HG03095 (cell line): ENCODE measurements around the gene COBLL1.

Experiments used
- ATAC-seq: cut with Tn5 transposase; IDR thresholded peaks from one replicate; pipeline ENCODE4 v1.9.1; 2021; ENCODE audit warnings: moderate library complexity; ENCODE audit not compliant: unreplicated experiment

The COBLL1 gene

GRCh38 chr2:164824872-164825271 lies 16.8 kb downstream of the COBLL1 start:
- ATAC-seq, result no peak

DNA sequence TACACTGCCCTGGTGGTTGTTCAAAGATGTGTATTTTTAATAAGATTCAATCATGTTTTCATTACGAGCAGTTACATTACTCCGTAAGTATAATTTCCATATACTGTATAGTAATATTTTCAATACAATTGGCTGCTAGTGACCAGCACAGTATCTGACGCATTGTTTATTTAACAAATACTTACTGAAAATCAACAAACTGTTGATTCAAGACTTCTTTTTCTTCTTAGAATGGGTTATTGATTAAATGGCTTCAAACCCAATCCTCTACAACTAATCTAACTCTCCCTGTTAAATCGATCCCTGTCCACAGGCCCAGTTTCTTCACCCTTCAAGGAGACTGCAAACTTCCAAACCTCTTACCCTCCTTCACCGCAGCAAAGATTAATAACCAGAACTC lies 18.5 kb downstream of the COBLL1 start:
- ATAC-seq, result no peak

DNA sequence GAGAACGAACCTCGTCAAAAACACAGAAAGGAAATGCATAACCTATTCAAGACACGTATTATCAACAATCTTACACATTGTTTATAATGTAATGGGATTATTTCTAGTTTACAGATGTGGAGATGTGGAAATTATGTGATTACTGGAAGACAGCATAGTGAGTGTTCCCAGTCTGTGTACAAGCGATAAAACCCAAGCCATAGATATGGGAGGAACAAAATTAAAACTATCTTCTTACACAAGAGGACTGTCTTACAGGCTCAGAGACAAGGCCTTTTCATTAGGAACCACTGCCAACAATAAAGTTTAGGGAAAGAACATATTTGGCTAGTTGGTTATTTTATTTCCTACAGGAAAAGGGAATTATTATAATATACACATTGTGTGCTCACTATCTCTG lies 20.3 kb downstream of the COBLL1 start:
- no peak for ATAC-seq

- ATAC-seq, result no peak
Measured at GRCh38 chr2:164818149-164819136, 23.2 kb downstream of the COBLL1 start.

GRCh38 chr2:164816900-164817299 lies 24.7 kb downstream of the COBLL1 start:
- no peak for ATAC-seq

DNA sequence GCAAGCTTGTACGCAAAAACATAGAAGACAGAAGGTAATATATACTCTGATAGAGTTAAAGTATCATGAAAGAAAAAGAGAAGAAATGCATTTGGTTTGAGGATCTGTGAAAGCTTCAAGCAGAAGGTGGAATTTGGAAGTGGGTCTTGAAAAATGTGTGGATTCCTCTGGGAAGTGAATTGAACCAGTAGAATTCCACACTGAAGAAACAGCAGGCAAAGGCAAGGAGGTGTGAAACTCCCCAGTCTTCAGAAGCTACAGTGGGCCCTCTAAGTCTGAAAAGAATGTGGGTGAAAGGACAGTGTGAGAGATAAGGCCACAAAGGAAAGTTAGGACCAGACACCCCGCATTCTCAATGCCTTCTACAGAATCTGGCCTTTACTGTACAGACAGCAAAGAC lies 25.6 kb downstream of the COBLL1 start:
- ATAC-seq, result no peak

DNA sequence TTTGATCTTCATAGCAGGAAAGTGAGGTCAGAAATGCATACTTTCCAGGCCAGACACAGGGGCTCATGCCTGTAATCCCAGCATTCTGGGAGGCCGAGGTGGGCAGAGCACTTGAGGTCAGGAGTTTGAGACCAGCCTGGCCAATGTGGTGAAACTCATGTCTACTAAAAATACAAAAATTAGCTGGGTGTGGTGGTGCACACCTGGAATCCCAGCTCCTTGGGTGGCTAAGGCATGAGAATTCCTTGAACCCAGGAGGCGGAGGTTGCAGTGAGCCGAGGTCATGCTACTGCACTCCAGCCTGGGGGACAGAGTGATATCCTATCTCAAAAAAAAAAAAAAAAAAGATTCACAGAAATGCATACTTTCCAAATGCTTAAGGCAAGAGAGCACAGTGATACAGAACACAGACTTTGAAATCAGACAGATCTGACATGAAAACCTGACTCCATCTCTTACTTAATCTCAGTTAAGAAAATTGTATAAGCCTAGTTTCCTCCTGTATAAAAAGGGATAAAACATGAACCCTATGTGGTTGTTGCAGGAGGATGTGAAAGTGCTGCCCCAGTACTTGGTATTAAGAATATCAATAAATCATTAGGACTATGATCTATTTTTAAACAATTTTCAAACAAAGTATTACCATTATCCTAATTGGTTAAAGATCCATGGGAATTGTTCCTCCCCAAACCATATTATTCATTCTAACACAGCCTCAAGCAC lies 26.4 kb downstream of the COBLL1 start:
- ATAC-seq, result no peak

GRCh38 chr2:164813535-164813934 lies 28.1 kb downstream of the COBLL1 start:
- no peak for ATAC-seq

DNA sequence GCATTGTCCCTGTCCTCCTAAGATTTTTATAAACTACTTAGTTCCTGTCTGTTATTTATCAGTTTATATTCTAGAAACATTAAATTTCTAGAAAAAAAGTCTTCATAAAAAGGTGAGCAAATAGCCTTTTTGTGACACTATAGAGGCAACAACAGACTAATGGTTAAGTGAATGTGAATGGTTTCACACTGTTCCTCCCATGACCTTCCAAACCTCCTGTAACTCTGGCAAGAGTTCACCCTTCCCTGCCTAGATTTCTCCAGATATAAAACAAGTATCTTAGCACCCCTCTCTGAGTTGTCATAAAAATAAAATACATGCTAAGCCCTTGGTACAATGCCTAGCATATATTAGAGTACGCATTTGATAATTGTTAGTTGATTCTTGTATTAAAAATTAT lies 29.2 kb downstream of the COBLL1 start:
- ATAC-seq, result no peak

DNA sequence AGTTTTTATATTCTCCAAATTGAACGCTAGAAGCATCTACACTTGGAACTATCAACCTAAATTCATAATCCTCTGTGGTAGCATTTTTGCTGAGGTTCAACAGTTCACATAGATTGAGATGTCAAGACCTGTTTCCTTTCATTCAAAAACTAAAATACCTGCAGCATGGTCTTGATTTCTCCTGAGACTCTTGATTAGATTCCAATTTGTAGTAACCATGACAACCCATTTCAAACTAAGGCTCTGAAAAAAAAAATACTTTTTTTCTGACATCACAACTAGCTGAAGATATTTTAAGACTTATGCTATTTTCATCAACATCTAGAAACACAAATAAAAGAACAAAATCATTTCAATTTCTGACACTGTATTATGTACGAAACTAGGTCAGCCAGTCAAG lies 29.8 kb downstream of the COBLL1 start:
- no peak for ATAC-seq

GRCh38 chr2:164810843-164811242 lies 30.8 kb downstream of the COBLL1 start:
- ATAC-seq, result no peak

DNA sequence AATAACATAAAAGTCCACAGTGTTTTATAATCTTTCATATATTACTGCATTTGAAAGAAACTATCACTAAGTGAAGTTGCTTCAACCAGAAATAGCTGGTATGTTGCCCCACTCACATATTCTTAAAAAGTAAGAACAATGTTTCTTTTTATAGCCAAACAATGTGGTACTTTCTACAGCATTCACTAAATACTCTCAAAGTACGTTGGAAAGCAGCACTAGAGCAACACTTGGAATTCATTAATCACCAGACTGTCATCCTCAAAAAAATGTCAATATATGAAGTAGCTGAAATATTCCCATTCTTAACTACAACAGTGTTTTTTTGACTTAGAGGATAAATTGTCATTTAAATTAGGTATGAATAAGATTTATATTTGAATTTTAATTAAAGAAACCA lies 32.8 kb downstream of the COBLL1 start:
- no peak for ATAC-seq

DNA sequence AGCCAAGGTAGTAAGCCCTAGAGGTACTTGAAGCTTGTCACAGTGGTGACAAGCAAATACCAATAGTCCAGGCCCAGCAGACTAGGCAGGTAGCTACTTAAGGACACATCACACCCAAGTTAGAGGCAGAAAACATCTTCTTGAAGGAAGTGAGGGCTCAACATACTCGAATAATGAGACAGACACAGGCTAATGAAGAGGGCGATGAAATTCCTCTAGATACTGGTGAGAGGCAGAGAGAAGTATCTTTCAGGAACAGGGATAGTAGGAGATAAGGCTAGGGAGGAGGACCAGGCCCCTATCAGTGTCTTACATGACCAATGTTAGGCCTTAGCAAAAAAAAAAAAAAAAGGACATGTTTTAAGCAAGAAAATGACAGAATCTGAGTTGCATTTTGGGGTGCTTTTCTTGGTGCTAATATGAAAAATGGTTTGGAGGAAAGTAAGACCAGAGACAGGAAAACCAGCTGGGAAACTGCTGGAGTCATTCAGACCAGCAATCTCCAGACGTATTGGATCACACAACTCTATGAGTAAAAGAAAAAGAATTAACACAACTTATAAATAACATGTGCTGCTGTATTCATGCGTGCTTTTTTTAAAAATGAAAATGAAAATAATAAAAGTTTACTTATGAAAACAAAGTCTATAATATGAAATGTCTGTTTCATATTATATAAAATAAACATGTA lies 37.7 kb downstream of the COBLL1 start:
- no peak for ATAC-seq

GRCh38 chr2:164802095-164802707 lies 39.4 kb downstream of the COBLL1 start:
- ATAC-seq, result no peak

DNA sequence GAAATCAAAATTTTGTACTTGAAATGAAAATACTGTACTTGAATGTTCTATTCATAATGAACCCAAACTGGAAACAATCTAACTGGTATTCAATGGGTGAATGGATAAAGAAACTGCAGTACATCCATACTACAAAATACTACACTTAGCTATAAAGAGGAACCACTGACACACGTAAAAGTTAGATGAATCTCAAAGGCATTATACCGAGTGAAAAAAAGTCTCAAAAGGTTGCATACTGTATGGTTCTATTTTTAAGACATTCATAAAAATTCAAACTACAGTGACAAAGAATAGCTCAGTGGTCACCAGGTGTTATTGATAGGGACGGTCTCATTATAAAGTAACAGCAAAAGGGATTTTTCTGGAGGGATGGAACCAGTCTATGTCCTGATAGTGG lies 41.1 kb downstream of the COBLL1 start:
- ATAC-seq, result no peak

DNA sequence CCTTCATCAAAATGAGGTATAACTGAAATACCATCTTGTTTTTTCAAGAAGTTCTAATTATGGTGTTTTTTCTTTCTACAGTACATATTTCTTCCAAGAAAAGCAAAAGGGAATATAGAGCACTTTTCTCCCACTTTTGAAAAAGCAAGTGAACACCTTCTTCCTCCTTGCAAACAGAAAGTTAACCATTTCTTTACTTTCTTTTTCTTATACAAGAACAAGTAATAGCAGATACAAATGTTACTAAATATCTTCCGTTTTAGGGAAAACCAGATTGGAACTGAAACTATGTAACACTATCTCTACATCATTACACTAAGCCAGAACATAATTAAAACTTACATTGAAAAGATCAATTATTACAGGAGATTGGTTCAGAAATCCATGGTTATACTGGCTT lies 44.0 kb downstream of the COBLL1 start:
- ATAC-seq, result no peak

GRCh38 chr2:164796999-164797398 lies 44.6 kb downstream of the COBLL1 start:
- ATAC-seq, result no peak

DNA sequence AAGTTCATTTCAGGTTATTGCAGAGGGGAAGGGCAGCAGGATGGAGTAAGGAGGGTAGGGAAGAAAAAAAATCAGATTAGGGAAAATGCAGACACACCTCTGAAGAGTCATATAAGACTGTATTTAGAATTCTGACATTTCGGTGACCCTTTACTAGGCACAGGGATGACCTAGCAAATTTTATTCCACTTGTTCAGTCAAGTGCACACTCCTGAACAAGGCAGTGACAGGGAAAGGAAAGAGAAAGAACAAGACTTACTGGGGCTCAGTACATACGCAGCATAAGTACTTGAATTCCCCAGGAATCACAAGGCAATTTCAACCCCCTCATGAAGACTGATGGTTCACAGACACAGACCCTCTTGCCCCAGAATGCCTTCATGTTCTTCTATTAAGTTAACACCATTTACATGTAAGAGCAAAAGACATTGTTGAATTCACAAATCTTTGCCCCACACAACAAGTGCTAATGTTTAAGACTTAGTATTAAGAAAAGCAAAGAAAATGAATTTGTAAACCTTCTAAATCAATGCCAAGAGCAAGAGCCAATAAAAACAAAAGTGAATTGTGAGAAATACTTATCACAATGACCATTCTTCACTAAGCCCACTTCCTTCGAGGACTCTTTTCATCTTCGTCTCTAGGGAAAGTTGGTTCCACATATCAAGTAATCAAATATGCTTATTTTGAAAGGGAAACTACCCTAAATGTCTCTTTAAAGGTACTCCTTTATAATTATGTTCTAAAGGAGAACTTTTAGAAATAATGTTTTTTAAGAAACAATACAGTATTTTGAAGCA lies 47.0 kb downstream of the COBLL1 start:
- no peak for ATAC-seq

DNA sequence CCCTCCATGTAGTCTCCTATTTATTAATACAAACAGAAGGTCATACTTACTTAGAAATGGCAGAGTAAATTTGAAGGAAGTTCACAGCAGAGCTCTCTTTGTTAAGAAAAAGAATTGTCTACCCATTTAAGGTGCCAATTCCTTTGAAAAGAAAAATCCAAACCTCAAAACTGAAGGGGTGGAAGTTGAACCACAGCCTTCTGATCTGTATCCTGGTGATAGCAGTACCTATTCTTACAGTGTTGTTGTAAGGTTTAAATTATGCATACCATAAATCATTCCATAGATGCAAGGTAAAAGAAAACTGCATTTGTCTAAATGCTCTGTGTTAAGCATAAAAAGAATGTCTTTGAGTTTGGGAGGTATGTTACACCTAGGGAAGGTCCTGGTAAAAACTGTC lies 47.6 kb downstream of the COBLL1 start:
- ATAC-seq, result no peak

- no peak for ATAC-seq
Measured at GRCh38 chr2:164793529-164793928, 48.1 kb downstream of the COBLL1 start.
